DOHH2 (cell line): Measurements from ENCODE around the gene PRKCZ.

Source experiments
- EZH2phosphoT487 ChIP-seq: fragments of 200-600 bp; sonication (generic); IDR thresholded peaks from 2 replicates; pipeline ENCODE4 v1.6.1; 2017; ENCODE audit warnings: borderline replicate concordance, mild to moderate bottlenecking, antibody characterized with exemption, low read length, moderate library complexity, mixed read lengths
- TF ChIP-seq, protein P1 (sequence below): fragments of 200-600 bp; sonication (generic); IDR thresholded peaks from one replicate; pipeline ENCODE4 v1.5.1; 2014; ENCODE audit warnings: antibody characterized with exemption, mild to moderate bottlenecking, low read depth, low read length; ENCODE audit not compliant: poor library complexity, severe bottlenecking

DNA sequence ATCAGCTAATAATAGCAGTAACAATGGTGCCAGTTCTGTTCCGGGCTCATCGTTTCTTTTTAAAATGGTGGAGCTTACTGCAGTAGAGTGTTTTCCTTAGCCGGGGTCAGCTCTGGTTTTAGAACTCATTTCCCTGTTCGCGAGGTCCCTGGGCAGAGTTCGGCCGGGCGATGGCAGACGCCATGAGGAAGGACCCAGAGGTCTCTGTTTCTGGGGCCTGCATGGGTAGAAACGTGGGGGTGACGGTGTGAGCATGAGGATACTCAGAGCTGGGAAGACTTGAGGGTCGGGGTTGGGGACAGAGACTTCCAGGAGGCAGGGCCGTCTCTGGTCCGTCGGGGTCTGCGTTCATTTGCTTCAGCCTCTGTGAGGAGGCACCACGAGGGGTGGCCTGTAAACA lies 38.8 kb downstream of the PRKCZ start:
- TF ChIP-seq, protein P1, sequence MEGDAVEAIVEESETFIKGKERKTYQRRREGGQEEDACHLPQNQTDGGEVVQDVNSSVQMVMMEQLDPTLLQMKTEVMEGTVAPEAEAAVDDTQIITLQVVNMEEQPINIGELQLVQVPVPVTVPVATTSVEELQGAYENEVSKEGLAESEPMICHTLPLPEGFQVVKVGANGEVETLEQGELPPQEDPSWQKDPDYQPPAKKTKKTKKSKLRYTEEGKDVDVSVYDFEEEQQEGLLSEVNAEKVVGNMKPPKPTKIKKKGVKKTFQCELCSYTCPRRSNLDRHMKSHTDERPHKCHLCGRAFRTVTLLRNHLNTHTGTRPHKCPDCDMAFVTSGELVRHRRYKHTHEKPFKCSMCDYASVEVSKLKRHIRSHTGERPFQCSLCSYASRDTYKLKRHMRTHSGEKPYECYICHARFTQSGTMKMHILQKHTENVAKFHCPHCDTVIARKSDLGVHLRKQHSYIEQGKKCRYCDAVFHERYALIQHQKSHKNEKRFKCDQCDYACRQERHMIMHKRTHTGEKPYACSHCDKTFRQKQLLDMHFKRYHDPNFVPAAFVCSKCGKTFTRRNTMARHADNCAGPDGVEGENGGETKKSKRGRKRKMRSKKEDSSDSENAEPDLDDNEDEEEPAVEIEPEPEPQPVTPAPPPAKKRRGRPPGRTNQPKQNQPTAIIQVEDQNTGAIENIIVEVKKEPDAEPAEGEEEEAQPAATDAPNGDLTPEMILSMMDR = no peak
- no peak for TF ChIP-seq EZH2phosphoT487
